ENCODE measurements around the gene RNU5D-1.
"Not testable (repeated sequence)": the region's sequence is repeated elsewhere in the genome, so short reads cannot be mapped to it uniquely, and the experiment has no call there.

RNU5D-1 gene

DNA sequence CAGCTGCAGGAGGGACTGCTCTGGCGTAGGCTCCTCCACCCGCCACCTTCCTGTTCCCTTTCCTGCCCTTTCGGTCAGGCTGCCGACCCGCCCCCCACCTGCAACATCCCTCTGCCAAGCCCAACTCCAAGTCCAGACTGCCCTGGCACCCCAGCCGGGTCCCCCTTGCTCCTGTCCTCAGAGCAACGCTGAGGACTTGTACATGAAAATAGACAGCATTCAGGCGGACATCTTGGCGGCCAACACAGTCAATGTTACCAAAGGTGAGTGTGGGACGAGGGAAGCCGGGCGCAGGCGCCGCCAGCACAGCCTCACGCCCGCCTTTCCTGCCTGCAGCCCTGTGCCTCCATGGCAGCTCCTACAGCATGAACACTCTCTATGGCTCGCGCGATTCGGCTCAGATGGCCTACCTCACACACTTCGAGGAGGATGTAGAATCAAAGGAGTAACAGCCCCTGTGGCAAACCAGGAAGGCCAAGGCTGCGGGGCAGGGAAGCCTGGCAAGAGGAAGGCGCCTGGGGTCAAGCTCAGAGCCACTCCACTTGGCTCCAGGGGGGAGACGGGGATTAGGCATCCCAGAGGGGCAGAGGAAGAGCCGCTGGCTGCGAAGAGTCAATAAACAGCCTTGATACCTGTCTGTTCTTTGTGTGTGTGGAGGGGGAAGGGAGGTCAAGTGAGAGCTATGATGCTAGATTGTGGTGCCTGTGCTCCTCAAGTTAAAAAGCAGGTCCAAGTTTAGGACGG lies 5.8 kb downstream of the RNU5D-1 start:
- no peak for DNase-seq (ENCODE audit: low spot score)

DNA sequence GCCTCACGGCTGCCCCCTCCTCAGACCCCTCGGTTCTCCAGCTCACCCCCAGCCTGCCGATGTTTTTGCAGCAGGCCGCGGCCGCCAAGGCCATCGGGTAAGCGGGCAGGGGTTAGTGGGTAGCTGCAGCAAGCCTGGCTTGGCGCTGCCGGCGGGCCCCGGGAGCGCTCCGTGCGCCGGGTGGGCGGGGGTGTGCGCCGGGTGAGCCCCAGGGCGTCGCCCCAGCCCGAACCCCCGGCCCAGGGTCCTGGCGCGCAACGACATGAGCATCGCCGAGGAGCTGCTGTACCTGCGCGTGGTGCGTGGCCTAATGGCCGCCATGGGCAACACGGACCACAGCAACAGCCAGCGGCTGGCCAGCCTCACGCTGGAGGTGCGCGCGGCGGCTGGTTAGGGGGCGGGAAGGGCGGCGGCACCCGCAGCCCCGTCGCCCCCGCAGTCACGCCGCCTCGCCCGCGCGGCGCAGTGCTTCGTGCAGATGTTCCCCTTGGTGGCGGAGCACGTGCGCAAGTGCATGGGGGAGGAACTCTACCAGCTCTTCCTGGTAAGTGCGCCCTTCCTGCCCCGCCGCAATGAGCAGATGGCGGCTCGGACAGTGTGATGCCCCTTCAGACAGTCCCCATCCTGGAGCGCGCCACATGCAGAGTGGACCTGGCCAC lies 6.5 kb downstream of the RNU5D-1 start:
- no peak for DNase-seq (ENCODE audit: low spot score)

DNA sequence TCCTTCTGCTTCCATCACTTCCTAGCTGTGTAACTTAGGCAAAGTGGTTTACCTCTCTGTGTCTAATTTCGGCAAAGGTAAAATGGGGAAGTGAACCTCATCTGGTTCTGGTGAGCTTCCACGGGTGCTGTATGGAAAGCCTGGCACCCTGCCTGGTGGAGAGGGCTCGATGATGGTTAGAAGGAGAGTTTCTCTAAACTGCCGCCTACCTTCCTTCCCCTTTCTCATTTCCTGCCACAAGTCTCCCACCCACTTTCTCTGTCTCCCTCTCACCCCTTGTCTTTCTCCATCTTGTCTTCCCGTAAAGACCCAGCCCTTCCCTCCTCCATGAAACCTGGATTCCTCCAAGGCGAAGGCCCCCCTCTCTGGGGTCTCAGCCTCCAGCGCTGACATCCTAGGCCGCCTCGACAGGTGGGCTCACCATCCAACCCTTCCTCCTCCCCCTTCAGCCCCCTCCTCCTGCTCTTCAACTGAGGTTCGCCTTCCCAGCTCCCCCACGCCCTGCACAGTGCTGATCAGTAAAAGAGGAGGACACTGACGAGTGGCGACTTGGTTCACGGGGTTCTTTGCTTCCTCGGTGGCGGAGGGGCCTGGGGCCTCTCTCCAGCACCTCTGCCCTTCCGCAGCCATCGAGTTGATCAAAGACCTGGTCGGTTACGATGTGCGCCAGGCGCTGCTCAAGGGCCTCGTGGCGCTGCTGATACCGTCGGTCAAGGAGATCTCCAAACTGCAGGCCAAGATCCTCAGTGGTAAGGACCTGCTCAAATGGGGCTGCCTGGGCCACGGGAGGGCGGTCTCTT lies 7.3 kb downstream of the RNU5D-1 start:
- DNase-seq (ENCODE audit: low spot score) = no peak

DNA sequence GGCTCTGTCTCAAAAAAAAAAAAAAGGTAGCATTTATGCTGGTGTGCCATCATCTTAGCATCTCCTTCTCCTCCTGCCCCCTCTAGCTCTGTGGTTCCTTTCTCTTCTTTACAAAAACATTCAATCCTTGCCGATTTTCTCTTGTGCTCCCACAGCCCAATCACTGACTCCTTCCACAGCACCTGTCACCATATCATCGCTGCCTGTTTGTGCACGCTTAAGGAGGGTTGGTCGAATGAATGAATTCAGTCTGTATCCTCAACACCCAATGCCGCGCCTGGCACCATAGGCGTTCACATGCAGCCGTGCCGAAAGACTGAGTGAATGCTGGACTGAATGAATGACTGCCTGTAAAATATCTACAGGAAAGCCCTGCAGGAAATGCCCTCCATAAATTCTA lies 7.9 kb downstream of the RNU5D-1 start:
- no peak for DNase-seq (ENCODE audit: low spot score)

DNA sequence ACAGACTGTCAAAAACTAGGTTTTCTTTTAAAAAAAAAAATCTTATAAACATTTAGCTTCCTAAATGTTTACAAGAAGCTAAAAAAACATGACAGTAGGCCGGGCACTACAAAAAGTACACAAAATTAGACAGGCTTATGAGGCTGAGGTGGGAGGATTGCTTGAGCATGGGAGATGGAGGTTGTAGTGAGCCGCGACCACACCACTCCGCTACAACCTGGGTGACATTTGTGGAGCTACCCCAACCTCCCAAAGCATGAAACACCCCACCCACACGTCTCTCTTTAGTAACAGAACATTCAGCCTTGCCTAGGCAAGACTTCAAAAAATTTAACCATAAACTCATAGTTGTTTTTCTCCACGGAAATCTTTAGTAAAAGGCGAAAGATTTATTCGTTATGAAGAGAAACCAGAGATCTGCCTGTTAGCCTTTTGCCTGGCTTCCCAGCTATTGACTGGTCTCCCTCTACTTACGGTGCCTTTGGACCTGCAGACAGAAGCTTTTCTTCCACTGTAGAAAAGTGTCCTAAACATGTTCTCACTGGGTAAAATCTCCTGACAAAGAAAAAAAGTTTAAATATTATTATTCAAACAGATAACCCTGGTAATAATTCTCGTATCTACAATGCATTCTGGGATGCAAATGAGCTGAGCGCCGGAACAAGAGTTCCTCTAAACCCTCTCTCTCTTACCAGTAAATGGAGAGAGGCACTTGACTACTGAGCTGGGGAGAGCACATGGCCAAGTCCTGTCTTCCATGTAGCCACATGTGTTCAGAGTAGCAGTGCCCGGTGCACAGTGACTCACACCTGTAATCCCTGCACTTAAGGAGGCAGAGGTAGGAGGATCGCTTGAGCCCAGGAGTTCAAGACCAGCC lies 9.2 kb downstream of the RNU5D-1 start:
- no peak for DNase-seq (ENCODE audit: low spot score)

DNA sequence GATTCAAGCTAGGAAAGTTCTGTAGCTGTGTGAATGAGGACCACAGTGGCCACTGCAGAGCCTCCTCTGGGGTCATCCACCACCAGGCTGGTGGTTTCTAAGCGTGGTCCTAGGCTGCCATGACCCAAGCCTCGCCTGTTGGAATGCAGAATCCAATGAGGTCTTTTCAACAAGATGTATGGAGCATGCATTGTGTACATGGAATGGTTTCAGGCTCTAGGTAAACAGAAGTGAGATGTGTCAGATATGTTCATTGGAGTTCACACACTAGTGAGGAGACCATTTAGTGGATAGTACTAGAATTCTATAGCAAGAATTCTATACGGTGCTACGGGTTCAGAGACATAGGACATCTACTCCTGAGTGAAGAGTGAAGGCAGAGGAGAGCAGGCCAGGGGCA lies 10.7 kb downstream of the RNU5D-1 start:
- no peak for DNase-seq (ENCODE audit: low spot score)

DNA sequence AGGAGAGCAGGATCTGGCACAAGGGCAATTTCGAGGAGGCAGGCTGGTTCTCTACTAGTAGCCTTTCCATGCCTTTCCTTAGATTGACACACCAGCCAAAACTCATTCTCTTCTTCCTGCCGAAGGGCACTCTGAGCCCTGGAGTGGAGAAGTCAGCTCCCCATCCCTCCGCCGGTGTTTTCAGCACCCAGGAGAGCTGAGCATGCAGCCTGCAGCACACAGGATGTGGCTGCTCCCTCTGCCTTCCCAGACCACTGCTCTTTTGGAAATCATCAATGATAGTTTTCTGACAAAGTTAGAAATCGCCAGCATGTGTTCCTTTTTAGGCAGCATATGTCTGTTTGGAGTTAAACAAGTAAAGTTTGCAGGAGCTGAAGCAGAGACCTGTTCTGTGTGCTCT lies 11.7 kb downstream of the RNU5D-1 start:
- DNase-seq (ENCODE audit: low spot score) = no peak

DNA sequence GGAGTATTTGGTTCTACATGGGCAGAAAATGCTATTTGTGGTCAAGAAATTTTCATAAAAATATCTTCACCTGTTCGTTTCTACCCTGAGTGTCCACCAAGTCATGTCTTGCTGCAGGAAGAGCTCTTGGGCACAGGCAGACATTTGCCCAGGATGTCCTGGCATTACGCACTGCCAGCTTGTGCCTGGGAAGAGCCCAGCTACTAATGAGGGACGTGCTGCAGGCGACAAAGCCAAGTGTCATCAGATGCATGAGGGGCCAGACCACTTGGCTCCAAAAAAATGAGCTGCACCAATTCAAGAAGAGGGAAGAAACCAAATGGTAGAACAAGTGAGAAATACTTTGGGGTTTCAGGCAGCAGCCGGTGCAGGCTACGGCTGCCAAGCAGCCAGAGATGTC lies 12.9 kb downstream of the RNU5D-1 start:
- no peak for DNase-seq (ENCODE audit: low spot score)

DNA sequence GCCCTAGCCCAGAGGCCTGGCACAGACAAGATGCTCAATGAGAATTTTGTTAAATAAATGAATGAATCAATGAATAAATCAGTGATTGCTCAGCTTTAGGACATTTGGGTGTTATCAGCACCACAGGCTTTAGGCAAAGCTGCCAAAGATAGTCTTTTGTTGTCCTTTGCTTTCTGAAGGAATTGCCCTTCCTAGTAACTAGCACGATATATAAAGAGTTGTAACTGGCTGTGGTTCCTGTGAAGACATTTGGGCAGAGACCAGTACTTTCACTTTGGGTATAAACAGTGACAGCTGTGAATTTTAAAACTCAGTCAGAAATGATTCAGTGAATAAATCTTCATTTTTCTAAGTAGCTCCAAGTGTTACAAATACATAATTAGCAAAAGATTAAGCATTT lies 13.3 kb downstream of the RNU5D-1 start:
- DNase-seq (ENCODE audit: low spot score) = no peak

DNA sequence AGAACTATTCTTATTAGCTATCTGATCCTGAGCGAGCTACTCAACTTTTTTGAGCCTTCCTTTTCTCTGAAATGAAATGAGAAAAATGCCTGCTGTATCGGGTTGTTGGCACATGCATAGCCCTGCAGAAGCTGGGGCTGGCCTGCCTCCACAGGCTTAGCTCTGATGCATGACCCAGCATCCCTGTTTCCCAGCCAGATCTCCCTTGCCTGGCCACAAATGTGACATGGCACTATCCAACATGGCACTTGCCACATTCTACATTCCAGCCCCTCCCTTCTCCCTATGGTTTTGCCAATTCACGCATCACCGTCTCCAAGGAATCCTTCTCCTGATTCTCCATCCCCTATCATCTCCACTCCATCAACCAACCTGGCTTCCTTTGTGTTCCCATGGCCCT lies 13.8 kb downstream of the RNU5D-1 start:
- DNase-seq (ENCODE audit: low spot score) = no peak

DNA sequence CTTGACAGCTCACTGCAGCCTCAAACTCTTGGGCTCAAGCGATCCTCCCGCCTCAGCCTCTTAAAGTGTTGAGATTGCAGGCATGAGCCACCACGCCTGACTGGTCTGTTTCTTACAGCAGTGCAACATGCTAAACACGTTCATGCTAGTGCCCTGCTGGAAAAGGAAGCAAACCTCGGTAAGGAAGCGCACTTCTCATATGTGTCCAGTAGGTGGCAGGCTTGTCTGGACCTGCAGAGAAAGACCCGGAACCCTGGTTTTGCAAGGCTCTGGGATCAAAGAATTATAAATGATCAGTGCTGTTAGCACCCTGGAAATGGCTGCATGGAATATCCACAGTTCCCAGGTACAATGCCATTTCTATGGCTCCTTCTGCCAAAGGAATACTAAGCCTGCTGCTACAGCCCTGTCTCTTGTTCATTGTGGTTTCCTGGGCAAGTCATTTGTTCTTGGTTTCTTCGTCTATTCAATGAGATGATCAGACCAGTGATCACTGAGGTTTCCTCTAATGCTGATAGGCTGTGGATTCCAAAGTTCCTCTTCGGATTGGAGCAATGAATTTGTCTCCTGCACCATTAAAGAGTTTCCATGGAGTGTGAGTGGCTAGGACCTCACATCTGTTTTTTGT lies 15.9 kb downstream of the RNU5D-1 start:
- peak; percentile 90 for DNase-seq (ENCODE audit: low spot score)

DNA sequence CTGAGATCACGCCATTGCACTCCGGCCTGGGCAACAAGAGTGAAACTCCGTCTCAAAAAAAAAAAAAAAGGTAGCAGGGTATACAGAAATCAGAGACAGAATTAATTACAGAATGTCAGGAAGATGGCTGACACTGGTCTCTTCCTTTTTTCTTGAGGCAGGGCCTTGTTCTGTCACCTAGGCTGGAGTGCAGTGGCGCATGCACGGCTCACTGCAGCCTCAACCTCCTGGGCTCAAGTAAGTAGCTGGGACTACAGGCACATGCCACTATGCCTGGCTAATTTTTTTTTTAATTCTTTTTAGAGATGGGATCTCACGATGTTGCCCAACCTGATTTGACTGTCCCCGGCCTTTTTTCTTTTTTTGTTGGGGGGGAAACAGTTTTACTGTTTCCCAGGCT lies 16.4 kb downstream of the RNU5D-1 start:
- no peak for DNase-seq (ENCODE audit: low spot score)

DNA sequence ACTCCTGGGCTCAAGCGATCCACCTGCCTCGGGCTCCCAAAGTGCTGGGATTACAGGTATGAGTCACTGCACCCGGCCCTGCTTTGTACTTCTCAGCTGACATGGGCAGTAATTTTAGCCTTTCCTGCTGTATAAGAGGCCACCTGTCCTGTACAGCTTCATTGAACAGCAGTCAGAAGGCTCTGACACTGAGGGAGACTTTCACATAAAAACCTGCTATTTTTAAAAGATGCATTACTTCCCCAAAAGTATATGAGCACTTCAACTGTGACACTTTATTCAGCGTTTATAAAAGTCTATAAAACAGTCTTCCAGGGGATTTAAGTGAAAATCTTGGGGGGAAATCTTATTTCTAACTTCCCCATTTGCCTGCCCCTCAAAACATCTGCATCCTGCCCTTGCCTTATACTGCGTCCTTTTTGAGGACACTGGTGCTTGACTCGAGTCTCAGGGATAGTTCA lies 17.6 kb downstream of the RNU5D-1 start:
- DNase-seq (ENCODE audit: low spot score) = no peak

DNA sequence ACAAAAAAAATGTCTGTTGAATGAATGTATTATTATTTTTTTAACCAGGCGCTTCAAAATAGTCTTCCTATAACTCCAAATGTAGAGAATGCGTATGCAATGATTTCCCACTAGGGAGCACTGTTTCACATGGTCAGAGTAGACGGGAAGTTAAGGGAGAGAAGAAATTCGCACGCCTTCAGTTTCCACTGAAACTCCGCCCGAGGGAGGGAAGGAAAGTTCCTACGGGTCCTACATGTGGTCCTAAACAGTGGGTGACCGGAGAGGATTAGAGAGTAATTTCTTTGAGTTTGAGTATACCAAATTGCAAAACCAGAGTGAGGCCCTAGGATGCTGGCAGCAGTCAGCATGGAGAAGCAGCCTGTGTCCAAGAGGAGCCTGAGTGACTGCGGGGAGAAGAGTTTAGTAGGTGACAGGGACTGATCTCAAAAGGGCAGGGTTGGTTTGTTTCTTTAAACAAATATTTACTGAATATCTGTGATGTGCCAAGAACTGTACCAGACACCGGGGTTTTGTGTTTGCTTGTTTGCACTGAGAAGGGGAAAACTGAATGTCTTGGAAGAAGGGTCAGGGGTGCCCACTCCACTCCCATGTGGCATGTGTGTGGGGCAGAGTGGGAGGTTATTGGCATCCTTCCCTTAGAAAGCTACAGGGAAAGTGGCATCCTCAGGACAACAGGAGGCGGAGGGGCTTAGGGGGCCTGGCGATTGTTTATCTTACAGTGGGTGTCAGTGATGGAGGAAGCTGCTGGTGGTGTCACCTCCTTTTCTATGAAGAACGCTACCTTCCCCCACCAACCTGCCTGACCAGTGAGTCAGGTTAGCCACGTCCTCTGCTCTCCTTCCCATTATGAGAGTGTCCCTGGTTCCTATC lies 22.8 kb downstream of the RNU5D-1 start:
- peak; percentile 57 for DNase-seq (ENCODE audit: low spot score)

DNA sequence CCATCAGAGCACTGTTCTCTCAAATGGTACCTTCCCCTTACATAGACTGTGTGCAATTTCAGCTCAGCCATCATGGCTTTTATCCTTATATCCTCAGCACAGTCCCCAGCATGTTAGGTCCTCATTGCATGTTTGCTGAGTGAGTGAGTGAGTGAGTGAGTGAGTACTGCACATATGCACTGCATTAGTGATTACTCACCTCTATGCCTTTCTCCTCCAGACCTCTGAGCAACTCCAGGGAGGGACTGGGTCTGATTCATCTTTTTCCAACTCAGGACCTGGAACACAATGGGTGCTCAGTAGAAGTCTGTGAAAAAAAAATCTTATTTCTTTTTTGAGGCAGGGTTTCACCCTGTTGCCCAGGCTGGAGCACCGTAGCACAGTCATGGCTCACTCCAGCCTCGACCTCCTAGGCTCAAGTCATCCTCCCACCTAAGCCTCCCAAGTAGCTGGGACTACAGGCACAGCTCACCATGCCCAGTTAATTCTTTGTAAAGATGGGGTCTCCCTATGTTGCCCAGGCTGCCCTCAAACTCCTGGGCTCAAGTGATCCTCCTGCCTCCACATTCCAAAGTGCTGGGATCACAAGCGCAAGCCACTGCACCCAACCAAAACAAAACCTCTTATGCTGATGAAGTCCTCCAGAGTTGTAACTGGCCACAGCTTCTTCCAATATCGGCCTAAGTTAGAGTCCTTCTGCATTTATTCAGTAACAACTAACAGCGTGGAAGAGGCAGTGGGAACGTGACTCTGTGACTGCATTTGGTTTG lies 23.7 kb downstream of the RNU5D-1 start:
- no peak for DNase-seq (ENCODE audit: low spot score)

DNA sequence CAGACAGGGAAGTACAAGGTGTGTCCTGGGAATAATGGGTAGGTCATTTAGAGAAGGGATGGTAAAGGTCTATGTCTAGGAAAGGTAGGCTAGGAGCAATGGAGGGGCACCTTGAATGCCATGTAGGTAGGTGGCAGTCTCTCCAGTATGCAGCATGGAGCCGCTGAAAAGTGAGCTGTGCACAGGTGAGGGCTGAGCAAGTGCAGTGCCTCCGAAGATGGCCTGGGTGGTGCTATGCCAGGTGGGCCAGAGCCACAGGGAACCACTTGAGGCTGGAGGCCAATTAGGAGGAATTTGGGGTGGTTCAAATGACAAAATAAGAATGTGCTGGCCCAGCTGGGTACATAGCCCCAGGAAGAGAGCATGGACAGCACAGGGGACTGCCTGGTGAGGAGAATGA lies 25.0 kb downstream of the RNU5D-1 start:
- no peak for DNase-seq (ENCODE audit: low spot score)

DNA sequence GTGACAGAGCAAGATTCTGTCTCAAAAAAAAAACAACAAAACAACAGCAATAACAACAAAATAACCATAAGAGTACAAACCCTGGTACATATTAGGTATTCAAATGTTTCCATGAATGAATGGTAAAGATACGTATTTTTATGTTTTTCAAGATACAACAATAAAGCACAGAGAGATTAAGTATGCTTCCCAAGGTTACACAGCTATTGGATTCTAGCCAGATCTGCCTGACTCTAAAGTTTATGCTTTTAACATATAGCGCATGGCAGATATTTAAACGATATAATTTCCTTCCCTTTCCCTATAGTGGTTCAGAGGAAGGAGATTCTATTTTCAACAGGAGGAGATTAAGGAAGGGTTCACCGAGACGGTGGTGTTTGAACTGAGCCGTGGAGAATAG lies 25.5 kb downstream of the RNU5D-1 start:
- no peak for DNase-seq (ENCODE audit: low spot score)

DNA sequence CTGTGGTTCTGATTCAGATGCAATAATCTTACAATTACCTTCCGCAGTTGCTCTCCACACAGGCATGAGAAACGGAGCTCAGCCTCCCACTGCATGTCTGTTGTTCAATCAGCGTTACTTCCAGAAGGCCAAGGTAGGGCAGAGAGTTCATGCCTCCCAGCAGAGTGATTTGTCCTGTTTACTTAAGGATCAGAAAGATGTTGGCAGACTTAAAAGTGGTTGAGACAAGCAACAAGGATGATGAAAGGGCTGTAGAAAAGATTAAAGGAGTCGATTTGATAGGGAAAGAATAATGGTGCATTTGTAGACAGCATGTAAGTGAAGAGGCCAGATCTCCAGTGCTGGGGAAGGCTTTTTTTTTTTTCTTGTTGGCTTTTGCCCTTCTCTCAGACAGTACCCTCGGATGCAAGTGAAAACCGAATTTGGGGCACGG lies 29.8 kb downstream of the RNU5D-1 start:
- peak; percentile 46 for DNase-seq (ENCODE audit: low spot score)

DNA sequence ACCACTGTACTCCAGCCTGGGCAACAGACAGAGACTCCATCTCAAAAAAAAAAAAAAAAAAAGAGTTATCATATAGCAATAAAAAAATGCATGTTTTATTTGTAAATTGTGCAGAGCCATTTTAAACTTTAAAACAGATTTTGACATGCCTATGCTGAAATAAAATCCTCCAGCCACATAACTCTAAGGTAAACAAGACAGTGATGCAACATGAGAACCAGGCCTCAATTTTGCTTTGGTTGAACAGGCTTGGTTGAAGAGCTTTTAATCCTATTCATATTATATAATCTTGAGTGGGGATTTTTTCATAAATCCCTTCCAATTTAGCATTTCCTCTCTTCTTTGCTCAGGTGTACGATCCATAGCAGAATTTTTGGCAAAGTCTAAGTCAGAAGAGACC lies 30.4 kb downstream of the RNU5D-1 start:
- DNase-seq (ENCODE audit: low spot score) = no peak

DNA sequence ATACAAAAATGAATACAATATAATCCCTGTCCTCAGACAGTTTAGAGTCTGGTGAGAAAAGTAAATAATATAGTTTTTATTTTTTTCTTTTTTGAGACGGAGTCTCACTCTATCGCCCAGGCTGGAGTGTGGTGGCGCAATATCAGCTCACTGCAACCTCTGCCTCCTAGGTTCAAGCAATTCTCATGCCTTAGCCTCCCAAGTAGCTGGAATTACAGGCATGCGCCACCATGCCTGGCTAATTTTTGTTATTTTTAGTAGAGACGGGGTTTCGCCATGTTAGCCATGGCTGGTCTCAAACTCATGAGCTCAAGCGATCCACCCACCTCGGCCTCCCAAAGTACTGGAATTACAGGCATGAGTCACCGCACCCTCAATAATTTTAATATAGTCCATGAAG lies 31.6 kb downstream of the RNU5D-1 start:
- not testable (repeated sequence) for DNase-seq (ENCODE audit: low spot score)
